ENCODE measurements around the gene LCN1. TPM values are rescaled to one million over a fixed set of nuclear protein-coding genes. Genes with fewer than 3 reads are reported as not detected.

Gene LCN1
- total RNA-seq, 2 donors from 2014 or later = not detected

DNA sequence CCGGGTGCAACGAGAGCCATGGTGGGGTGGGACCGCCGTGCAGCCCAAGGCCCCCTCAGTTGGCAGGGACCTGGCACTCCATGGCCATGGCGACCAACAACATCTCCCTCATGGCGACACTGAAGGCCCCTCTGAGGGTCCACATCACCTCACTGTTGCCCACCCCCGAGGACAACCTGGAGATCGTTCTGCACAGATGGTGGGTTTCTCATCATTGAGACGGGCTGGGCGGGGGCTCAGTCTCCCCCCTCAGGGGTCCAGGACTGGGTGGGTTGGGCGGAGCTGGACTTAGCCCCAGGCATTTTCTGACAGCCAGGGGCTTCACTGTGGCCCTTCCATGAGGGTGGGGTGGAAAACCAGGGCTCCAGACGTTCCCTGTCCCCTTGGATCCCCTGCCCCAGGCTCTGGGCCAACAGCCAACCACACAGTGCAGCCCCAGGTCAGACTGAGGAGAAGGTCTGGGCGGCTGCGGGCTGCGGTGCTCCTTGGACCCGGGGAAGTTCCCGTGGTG lies 41.0 kb downstream of the LCN1 start:
- H3K4me1 ChIP-seq = no peaks in the 10 kb centered on the region
- TF ChIP-seq, protein P1, sequence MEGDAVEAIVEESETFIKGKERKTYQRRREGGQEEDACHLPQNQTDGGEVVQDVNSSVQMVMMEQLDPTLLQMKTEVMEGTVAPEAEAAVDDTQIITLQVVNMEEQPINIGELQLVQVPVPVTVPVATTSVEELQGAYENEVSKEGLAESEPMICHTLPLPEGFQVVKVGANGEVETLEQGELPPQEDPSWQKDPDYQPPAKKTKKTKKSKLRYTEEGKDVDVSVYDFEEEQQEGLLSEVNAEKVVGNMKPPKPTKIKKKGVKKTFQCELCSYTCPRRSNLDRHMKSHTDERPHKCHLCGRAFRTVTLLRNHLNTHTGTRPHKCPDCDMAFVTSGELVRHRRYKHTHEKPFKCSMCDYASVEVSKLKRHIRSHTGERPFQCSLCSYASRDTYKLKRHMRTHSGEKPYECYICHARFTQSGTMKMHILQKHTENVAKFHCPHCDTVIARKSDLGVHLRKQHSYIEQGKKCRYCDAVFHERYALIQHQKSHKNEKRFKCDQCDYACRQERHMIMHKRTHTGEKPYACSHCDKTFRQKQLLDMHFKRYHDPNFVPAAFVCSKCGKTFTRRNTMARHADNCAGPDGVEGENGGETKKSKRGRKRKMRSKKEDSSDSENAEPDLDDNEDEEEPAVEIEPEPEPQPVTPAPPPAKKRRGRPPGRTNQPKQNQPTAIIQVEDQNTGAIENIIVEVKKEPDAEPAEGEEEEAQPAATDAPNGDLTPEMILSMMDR (IDR thresholded peaks at IDR 0.05) = no peak
- H3K27me3 ChIP-seq = no peaks in the 10 kb centered on the region
- H3K27ac ChIP-seq = no peak overlapping the region
- no peaks in the 10 kb centered on the region for H3K9me3 ChIP-seq
- no peaks in the 10 kb centered on the region for H3K36me3 ChIP-seq
- H3K4me3 ChIP-seq = no peak overlapping the region
- no peak for DNase-seq (ENCODE audit: low spot score)

DNA sequence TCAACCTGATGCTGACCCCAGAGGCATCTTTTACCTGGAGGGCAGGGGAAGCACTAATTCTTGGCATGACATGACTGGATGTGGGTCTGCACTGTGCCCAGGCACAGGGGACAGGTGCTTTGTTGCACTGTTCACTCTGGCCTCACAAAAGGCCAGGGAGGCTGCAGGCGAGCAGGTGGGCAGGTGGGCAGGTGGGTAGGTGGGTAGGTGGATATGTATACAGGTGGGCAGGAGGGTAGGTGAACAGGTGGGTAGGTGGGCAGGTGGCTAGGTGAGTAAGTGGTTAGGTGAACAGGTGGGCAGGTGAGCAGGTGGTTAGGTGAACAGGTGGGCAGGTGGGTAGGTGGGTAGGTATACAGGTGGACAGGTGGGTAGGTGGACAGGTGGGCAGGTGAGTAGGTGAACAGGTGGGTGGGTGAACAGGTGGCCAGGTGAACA lies 41.8 kb downstream of the LCN1 start:
- Histone ChIP-seq H3K9me3 (no peaks in the 10 kb centered on the region), H3K27ac (no peak overlapping the region), H3K4me3 (no peak overlapping the region), H3K36me3 (no peaks in the 10 kb centered on the region), H3K4me1 (no peaks in the 10 kb centered on the region), H3K27me3 (no peaks in the 10 kb centered on the region)
- TF ChIP-seq, protein P1 (IDR thresholded peaks at IDR 0.05) = no peak
- DNase-seq (ENCODE audit: low spot score) = no peak

DNA sequence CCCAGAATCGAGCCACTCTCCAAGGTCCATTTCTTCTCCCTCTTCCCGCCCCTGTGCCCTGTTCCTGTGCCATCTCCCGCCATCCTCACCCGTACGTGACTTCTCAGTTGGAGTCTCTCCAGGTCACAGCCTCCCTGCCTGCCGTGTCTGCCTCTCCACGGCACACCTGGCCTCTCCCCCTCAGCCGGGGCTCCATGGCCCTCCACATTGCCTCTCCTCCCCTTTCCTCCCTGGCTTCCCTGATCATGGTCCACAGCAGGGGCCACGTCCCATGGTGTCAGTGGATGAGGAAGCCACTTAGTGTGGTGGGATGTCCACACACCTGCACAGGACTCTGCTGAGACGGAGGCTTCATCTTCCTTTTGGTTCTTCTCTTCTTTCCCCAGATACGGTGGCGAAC lies 42.6 kb downstream of the LCN1 start:
- TF ChIP-seq, protein P1 (IDR thresholded peaks at IDR 0.05) = no peak
- H3K4me1 ChIP-seq = no peaks in the 10 kb centered on the region
- H3K9me3 ChIP-seq = peaks cover 0 to 2% of the 10 kb centered on the region in 2 donors
- no peak for DNase-seq (ENCODE audit: low spot score)
- H3K27me3 ChIP-seq = no peaks in the 10 kb centered on the region
- H3K36me3 ChIP-seq = no peaks in the 10 kb centered on the region
- H3K4me3 ChIP-seq = no peak overlapping the region
- H3K27ac ChIP-seq = no peak overlapping the region

DNA sequence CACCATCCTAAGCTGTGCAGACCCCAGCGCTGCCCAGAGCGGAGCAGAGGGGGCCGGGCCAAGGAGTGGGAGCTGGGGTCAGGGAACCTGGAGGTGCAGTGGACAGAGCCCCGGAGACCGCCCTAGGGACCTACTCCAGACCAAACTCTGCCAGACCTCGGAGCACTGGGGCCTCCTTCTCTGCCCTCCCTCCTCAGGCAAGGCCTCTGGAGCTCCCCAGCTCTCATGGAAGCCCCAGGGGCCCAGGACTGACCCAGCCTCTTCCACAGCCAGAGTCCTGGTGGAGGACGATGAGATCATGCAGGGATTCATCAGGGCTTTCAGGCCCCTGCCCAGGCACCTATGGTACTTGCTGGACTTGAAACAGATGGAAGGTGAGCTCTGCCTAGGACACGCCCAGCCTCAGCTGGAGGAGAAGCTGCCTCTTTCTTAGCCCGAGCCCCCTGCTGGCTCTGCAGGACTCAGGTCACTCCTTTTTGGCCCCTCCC lies 43.9 kb downstream of the LCN1 start:
- no peak overlapping the region for H3K27ac ChIP-seq
- no peaks in the 10 kb centered on the region for H3K36me3 ChIP-seq
- DNase-seq (ENCODE audit: low spot score) = no peak
- H3K9me3 ChIP-seq = peaks cover 0 to 9% of the 10 kb centered on the region in 2 donors
- H3K4me1 ChIP-seq = no peaks in the 10 kb centered on the region
- H3K4me3 ChIP-seq = no peak overlapping the region
- TF ChIP-seq, protein P1 (IDR thresholded peaks at IDR 0.05) = no peak
- H3K27me3 ChIP-seq = no peaks in the 10 kb centered on the region

DNA sequence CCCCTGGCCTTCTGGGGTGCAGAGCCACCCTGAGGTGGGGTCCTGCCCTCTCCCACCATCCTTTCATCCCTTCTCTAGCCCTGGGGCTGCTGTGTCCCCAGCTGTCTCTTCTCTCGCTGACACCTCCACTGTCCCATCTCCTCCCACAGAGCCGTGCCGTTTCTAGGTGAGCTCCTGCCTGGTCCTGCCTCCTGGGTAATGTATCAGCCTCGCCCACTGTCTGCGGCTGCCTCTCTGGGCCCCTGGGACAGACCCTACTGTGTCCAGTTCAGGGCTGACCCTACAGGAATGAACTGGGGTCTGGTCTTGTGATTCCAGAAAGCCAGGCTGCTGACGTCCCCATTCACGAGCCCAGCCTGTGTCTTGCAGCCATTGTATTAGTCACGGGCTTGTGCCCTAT lies 44.4 kb downstream of the LCN1 start:
- H3K4me3 ChIP-seq = no peak overlapping the region
- H3K9me3 ChIP-seq = peaks cover 0 to 9% of the 10 kb centered on the region in 2 donors
- TF ChIP-seq, protein P1 (IDR thresholded peaks at IDR 0.05) = no peak
- no peaks in the 10 kb centered on the region for H3K27me3 ChIP-seq
- no peaks in the 10 kb centered on the region for H3K4me1 ChIP-seq
- H3K27ac ChIP-seq = no peak overlapping the region
- DNase-seq (ENCODE audit: low spot score) = no peak
- no peaks in the 10 kb centered on the region for H3K36me3 ChIP-seq

DNA sequence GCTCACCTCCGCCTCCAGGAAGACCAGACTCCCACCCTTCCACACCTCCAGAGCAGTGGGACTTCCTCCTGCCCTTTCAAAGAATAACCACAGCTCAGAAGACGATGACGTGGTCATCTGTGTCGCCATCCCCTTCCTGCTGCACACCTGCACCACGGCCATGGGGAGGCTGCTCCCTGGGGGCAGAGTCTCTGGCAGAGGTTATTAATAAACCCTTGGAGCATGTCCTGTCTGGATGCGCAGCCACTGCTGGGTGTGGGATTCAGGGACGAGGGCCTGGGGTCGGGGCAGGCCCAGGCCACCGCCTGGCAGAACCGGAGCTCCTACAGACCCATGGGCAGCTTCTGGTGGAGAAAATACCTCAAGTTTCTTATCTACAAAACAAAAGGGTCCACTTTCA lies 45.3 kb downstream of the LCN1 start:
- TF ChIP-seq, protein P1 (IDR thresholded peaks at IDR 0.05) = no peak
- Histone ChIP-seq H3K4me3 (no peak overlapping the region), H3K9me3 (peaks cover 0 to 9% of the 10 kb centered on the region in 2 donors), H3K27ac (no peak overlapping the region), H3K36me3 (no peaks in the 10 kb centered on the region), H3K27me3 (no peaks in the 10 kb centered on the region), H3K4me1 (no peaks in the 10 kb centered on the region)
- DNase-seq (ENCODE audit: low spot score) = no peak
